GM19023 (cell line): ENCODE data around the gene IL12RB2.

ENCODE experiments used
- ATAC-seq: cut with Tn5 transposase; IDR thresholded peaks from one replicate; pipeline ENCODE4 v1.9.1; 2021; ENCODE audit warnings: mild to moderate bottlenecking, moderate library complexity; ENCODE audit not compliant: unreplicated experiment

Gene IL12RB2

GRCh38 chr1:67313934-67314671 is 6.4 kb downstream of the IL12RB2 start:
- no peak for ATAC-seq

- no peak for ATAC-seq
Observed at GRCh38 chr1:67314696-67315095, 7.0 kb downstream of the IL12RB2 start.

GRCh38 chr1:67316180-67316902 is 8.7 kb downstream of the IL12RB2 start:
- no peak for ATAC-seq

GRCh38 chr1:67316918-67317317 is 9.2 kb downstream of the IL12RB2 start:
- ATAC-seq = no peak

- ATAC-seq = no peak
Observed at GRCh38 chr1:67317803-67318202, 10.1 kb downstream of the IL12RB2 start.

GRCh38 chr1:67322442-67322841 is 14.8 kb downstream of the IL12RB2 start:
- peak; percentile 60 for ATAC-seq

GRCh38 chr1:67323087-67323486 is 15.4 kb downstream of the IL12RB2 start:
- no peak for ATAC-seq

- ATAC-seq = no peak
Observed at GRCh38 chr1:67324068-67324467, 16.4 kb downstream of the IL12RB2 start.

GRCh38 chr1:67327864-67328466 is 20.3 kb downstream of the IL12RB2 start:
- no peak for ATAC-seq

GRCh38 chr1:67332653-67333529 is 25.2 kb downstream of the IL12RB2 start:
- peak; percentile 88 for ATAC-seq

- no peak for ATAC-seq
Observed at GRCh38 chr1:67333603-67334002, 25.9 kb downstream of the IL12RB2 start.

GRCh38 chr1:67335411-67335810 is 27.7 kb downstream of the IL12RB2 start:
- no peak for ATAC-seq

GRCh38 chr1:67336157-67336556 is 28.5 kb downstream of the IL12RB2 start:
- no peak for ATAC-seq

- ATAC-seq = no peak
Observed at GRCh38 chr1:67336783-67337182, 29.1 kb downstream of the IL12RB2 start.

- peak; percentile 32 for ATAC-seq
Observed at GRCh38 chr1:67338642-67339041, 31.0 kb downstream of the IL12RB2 start.

GRCh38 chr1:67339623-67340343 is 32.1 kb downstream of the IL12RB2 start:
- peak; percentile 40 for ATAC-seq

GRCh38 chr1:67342076-67342890 is 34.6 kb downstream of the IL12RB2 start:
- no peak for ATAC-seq

- no peak for ATAC-seq
Observed at GRCh38 chr1:67345556-67345955, 37.9 kb downstream of the IL12RB2 start.

GRCh38 chr1:67346982-67347381 is 39.3 kb downstream of the IL12RB2 start:
- ATAC-seq = no peak
